DMS79 (cell line): ENCODE data around the gene CCDC7.
"Not testable (repeated sequence)": the region's sequence is repeated elsewhere in the genome, so short reads cannot be mapped to it uniquely, and the experiment has no call there.

Experiments
- DNase-seq: peaks from one replicate; lab custom pipeline; 2025; lab: John Stamatoyannopoulos, UW

Gene CCDC7

DNA sequence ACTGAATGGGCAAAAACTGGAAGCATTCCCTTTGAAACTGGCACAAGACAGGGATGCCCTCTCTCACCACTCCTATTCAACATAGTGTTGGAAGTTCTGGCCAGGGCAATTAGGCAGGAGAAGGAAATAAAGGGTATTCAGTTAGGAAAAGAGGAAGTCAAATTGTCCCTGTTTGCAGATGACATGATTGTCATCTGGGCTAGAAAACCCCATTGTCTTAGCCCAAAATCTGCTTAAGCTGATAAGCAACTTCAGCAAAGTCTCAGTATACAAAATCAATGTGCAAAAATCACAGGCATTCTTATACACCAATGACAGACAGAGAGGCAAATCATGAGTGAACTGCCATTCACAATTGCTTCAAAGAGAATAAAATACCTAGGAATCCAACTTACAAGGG lies 116.8 kb downstream of the CCDC7 start:
- not testable (repeated sequence) for DNase-seq

DNA sequence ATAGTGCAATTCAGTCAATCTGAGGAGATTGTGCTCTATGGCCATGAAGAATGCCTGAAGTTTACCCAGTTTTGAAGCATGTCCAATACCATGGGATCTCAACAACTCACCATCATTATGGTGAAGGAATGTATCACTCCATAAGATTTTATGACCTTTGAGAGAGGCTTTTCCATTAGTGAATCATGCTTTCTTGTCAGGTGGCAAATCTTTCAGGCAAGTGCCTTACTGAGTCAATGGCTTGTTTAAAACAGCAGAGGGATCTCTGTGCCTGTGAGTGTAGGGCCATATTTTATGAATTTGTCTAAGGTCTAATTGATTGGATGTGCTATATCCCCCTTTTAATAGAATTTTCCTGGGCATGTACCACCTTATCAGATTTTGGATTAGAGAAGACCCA lies 131.5 kb downstream of the CCDC7 start:
- no peak for DNase-seq

DNA sequence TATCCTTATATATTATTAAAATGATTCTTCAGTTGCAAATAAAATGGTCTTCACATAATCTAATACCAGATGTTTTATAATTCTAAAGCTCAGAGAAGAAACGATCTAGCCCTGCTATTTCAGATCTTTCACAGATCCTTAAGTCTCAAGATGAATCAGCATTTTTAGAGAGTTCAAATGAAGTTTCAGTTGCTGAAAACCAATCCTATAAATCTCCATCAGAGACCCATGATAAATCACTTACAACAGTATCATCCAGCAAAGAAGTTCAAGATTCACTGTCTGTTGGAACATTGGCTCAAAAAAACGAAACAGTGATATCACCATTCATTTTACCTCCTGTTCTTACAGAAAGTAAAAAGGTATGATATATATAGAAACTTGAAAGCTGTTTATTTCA lies 137.0 kb downstream of the CCDC7 start:
- DNase-seq: no peak

DNA sequence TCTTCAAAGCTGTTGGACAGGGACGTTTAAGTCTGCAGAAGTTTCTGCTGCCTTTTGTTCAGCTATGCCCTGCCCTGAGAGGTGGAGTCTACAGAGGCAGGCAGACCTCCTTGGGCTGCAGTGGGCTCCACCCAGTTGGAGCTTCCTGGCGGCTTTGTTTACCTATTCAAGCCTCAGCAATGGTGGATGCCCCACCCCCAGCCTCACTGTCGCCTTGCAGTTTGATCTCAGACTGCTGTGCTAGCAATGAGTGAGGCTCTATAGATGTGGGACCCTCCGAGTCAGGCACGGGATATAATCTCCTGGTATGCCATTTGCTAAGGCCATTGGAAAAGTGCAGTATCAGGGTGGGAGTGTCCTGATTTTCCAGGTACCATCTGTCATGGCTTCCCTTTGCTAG lies 152.1 kb downstream of the CCDC7 start:
- not testable (repeated sequence) for DNase-seq

DNA sequence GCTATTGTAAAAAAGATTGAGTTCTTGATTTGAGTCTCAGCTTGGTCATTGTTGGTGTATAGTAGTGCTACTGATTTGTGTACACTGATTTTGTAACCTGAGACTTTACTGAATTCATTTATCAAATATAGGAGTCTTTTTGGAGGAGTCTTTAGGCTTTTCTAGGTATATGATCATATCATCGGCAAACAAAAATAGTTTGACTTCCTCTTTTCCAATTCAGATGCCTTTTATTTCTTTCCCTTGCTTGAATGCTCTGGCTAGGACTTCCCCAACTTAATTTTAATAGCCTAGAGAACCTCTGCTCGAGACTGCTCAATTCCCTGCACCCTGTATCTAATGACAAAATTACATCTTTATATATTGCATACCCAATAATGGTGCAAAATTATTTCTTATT lies 154.4 kb downstream of the CCDC7 start:
- DNase-seq: no peak

DNA sequence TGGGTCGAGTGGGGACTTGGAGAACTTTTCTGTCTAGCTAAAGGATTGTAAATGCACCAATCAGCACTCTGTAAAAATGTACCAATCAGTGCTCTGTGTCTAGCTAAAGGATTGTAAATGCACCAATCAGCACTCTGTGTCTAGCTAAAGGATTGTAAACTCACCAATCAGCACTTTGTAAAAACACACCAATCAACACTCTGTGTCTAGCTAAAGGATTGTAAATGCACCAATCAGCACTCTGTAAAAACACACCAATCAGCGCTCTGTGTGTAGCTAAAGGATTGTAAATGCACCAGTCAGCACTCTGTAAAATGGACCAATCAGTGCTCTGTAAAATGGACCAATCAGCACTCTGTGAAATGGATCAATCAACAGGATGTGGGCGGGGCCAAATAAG lies 155.6 kb downstream of the CCDC7 start:
- not testable (repeated sequence) for DNase-seq

DNA sequence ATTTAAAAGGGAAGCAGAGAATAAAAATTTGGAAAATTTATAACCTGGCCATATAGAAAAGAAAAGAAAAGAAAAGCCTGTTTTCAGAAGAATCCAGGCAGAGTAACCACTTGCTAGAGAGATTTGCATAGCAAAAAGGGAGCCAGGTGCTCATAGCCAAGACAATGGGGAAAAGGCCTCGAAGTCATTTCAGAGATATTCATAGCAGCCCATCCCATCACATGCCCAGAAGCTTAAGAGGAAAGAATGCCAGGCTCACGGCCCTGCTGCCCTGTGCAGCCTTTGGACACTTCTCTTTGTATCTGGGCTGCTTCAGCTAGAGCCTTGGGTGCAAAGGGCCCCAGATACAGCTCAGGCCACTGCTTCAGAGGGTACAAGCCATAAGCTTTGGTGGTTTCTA lies 159.8 kb downstream of the CCDC7 start:
- no peak for DNase-seq

DNA sequence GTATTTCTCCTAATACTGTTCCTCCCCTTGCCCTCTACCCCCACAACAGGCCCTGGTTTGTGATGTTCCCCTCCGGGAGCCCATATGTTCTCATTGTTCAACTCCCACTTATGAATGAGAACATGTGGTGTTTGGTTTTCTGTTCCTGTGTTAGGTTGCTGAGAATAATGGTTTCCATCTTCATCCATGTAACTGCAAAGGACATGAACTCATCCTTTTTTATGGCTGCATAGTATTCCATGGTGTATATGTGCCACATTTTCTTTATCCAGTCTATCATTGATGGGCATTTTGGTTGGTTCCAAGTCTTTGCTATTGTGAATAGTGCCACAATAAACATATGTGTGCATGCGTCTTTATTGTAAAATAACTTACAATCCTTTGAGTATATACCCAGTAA lies 164.6 kb downstream of the CCDC7 start:
- DNase-seq: not testable (repeated sequence)

DNA sequence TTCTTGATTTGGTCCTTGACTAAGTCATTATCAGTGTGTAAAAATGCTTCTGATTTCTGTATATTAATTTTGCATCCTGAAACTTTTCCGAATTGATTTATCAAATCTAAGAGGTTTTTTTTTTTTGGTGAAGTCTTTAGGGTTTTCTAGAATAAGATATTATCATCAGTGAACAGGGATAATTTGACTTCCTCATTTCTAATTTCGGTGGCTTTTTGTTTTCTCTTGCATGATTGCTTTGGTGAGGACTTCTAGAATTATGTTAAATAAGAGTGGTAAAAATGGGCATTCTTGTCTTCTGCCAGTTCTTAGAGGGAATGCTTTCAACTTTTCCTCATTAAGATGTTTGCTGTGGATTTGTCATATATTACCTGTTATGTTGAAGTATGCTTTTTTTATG lies 170.5 kb downstream of the CCDC7 start:
- no peak for DNase-seq

DNA sequence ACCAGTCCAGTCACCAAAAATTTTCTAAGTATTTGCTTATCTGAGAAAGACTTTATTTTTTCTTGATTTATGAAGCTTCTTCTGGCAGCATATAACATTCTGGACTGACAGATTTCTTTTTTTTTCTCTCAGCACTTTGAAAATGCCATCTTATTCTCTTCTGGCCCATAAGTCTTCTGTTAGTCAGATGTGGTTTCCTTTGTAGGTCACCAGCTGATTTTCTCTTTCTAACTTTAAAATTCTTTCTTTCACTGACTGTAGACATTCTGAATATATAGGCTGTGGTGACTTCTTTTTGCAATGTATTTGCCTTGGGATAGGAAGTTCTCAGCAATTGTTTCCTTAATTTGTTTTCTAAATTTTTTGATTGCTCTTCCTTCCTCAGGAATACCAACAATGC lies 172.5 kb downstream of the CCDC7 start:
- no peak for DNase-seq

DNA sequence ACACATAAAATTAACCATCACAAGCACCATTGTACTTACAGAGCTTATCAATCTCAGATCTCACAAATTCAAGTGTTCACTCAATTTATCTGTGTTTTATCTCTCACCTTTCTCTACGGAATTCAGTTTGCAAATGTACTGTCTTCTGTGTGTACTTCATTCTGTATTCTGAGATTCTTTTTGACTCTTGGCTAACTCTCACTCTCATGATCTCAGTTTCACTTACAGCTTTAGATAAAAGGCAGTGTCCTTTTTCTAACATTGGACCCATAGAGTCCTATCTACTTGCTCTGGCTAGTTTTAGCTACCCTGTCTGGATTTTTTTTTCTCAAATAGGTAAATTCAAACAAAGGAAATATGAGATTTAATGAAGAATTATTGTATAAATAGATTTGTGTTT lies 176.0 kb downstream of the CCDC7 start:
- no peak for DNase-seq

DNA sequence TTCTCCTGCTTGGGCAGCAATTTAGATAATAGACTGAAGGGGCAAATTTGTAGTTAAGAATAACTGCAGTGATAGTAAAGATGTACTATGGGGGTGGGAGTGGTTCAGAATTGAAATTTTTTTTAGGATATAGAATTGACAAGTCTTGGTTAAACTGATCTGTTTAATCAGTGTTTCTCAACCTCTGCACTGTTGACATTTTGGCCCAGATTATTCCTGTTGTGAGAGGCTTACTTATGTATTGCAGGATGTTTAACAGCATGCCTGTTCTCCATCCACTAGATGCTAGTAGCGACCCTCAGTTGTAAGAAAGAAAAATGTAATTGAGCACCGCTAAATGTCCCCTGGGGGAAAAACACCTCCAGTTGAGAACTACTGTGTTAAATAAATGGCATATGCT lies 176.5 kb downstream of the CCDC7 start:
- DNase-seq: no peak

DNA sequence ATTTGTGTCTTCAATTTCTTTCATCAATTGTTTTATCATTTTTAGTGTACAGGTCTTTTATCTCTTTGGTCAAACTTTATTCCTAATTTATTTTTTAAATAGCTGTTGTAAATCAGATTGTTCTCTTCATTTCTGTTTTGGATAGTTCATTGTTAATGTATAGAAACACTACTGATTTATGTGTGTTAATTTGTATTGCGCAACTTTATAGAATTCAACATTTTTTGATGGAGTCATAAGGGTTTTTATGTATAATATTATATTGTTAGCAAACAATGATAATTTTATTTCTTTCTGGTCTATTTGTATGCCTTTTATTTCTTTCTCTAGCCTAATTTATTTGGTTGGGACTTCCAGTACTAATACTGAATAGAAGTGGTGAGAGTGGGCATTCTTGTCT lies 181.2 kb downstream of the CCDC7 start:
- no peak for DNase-seq

DNA sequence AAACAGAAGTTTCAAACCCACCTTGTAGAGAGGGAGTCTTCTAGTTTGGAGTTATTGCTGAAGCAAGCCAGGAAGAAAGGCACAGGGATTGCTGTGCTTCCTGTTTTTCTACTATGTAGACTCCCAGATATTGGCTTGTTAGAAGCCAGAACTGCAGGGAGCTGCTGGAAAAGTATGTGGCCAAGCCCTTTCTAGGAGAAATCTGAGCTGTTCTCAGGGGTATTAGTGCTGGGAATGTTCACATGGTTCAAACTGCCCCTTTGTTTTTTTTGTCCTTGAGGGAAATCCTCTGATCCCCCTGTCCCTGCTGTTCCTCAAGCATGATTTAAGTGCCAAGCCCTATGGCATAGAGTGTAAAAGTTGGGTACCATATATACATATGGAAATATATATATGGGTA lies 184.0 kb downstream of the CCDC7 start:
- DNase-seq: no peak

DNA sequence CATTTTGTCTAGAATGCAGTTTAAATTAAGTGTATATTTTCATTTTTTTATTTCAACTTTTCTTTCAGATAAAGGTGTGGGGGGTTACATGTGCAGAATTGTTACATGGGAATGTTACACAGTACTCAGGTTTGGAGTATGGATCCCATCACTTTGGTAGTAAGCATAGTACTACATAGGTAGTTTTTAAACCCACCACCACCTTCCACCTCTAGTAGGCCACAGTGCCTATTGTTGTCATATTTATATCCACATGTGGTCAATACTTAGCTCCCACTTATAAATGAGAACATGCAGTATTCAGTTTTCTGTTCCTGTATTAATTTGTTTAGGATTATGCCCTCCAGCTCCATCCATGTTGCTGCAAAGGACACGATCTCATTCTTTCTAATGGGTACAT lies 200.6 kb downstream of the CCDC7 start:
- DNase-seq: no peak

DNA sequence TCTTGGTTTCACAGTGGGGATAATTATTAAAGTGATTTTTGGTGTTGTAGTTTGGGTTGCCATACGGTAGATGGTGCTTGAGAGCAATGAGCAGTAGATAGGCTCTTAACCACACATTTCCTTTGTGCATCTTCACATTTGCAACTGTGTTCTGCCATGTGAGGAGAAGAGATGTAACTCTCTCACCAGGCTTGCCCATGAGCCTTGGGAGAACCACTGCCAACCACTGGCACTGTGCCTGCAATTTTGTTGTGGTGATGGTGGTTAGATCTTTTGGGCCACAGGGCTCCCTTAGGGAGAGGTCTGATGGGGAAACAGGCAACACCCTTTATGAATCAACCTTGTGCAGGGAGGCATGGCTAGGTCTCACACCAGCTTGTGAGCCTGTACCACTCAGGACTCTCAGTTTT lies 204.3 kb downstream of the CCDC7 start:
- DNase-seq: no peak

DNA sequence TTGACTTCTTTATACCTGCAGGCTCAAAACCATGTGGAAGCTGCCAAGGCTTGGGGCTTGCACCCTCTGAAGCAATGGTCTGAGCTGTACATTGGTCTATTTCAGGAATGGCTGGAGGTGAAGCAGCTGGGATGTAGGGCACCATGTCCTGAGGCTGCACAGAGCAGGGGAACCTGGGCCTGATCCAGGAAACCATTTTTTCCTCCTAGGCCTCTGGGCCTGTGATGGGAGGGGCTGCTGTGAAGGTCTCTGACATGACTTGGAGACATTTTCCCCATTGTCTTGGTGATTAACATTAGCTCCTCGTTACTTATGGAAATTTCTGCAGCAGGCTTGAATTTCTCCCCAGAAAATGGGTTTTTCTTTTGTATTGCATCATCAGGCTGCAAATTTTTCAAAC lies 211.5 kb downstream of the CCDC7 start:
- DNase-seq: not testable (repeated sequence)

DNA sequence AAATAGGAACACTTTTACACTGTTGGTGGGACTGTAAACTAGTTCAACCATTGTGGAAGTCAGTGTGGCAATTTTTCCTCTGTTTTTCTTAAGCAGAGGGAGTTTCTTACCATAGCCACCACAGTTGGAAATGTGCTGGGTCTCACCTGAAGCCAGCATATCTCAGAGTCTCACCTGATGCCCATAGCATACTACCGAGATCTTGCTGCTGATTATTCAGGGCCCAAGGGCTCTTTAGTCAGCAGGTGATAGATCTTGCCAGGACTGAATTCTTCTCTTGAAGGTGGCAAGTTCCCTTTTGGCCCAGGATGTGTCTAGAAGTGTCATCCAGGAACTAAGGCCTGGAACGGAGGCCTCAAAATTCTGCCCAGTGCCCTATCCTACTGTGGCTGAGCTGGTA lies 215.4 kb downstream of the CCDC7 start:
- no peak for DNase-seq

DNA sequence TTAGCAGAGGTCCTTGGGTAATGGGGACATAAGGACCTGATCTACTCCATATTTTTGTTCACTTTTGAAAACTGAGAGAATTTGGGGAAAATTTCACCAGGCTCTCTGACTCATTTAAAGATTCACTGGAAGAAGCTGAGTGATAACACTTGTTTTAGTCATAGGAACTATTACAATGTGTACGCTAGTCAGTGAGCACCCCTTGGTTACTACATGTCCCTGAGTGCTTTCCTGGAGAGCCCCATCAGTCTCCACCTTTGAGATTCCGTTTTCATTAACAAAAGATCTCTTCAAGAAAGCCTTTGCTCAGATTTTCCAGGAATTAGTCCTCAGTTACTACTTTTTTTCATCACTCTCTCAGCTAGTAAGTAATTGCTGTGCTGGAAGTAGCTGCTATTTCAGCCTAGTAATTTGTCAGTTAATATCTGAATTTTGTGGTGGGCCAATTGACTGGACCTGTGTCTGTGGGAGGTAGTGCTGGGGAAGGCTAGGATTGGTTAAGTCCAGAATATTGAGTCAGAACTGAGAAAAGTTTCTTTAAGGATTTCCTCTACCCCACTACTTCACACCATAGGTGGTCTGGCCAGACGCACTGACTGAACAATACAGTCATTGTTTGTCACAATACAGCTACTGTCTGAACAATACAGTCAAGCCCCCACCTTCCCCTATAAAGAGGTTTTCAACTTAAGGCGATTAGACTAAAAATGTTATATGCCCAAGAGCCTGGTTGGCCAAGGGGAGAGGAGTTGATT lies 235.0 kb downstream of the CCDC7 start:
- no peak for DNase-seq

DNA sequence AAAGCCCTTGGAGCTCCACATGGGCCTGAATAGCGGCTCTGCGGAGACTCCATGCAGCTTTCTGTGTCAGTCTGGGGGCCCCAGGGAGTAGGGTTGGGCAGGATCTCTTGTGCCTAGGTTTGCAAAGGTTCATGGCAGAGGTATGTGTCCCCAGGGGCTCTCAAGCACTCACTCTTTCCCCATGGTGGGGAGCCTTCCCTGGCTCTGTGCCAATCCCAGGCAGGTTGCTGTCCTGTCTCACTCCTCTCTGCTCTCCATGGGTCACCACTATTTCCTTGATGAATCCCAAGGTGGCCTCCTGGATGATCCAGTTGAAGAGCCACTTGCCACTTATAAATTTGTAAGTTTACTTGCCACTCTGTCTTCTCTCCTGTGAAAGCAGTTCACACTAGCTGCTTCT lies 238.4 kb downstream of the CCDC7 start:
- DNase-seq: no peak

DNA sequence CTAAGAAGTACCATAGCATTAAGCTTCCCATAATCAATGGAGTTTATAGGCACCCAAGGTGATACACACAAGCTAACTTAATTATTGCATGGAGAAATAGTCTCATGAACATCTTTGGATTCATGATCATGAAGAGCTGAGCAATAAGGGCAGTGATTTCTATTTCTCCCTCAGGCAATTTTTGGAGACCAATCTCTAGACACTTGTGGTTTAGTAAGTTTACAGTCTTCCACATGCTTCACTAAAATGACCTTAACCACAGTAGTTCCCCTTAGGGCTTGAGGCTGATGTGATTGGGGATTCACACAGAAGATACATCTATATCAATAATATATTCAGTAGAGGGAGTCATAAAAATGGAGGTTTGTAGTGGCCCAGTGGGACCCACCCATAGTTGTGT lies 241.2 kb downstream of the CCDC7 start:
- DNase-seq: no peak

DNA sequence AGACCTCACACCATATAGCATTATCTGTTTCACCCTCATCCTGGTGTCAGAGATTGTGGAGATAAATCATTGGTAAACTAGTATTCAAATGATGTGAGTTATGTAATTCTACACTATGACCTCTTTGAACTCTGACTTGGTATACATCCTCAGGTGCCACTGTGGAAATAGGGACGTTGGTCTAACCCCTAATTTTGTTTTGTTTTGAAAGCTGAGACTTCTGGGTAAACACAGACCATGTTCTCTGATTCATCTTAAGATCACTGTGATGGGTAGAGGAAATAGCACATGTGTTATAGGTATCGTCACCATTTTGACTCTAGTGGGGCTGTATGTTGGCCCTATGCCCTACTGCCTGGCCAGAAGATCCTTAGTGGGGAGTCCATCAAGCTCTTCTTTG lies 241.6 kb downstream of the CCDC7 start:
- DNase-seq: no peak

DNA sequence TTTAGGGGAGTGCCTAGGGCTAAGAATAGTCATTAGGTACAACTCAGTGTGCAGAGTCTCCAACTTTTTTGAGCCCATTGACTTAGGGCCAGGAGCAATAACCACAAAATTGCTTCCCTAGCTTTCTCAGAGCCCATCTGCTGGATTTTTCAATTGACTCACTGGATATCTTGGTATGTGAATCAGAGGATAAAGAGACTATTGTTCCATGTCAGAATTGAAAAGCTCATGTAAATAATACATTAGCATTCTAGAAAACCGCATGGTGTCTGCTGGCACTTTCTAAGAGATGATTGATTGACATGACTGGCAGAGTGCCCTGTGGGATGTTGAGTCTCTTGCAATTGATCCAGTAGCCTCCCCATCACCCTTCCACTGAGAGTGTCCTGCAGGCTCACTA lies 246.2 kb downstream of the CCDC7 start:
- DNase-seq: no peak

DNA sequence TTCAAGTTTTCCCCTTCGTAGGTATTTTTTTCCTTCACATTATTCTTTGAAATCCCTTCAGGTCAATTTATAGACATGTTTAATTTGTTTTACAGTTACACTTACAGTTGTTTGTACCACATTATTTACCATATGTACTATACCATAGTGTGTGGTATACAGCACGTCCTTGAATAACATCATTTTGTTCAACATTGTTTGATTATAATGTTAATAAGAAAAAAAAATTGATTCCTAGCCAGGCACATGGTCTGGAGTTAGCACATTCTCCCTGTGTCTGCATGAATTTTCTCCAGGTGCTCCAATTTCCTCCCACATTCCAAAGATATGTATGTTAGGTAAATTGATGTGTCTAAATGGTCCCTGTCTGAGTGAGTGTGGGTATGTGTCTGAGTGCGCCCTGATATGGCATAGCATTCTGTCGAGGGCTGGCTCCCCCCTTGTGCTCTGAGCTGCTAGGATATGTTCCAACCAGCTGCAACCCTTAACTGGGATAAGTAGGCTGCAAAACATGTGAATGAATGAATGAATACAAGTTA lies 247.6 kb downstream of the CCDC7 start:
- DNase-seq: no peak
